Measurements from ENCODE around the gene MAP3K20. TPM values are rescaled to one million over a fixed set of nuclear protein-coding genes. Genes with fewer than 3 reads are reported as not detected.

The MAP3K20 gene
- total and polyA plus RNA-seq, 7 donors: 41.8 to 533 (median 366) TPM

DNA sequence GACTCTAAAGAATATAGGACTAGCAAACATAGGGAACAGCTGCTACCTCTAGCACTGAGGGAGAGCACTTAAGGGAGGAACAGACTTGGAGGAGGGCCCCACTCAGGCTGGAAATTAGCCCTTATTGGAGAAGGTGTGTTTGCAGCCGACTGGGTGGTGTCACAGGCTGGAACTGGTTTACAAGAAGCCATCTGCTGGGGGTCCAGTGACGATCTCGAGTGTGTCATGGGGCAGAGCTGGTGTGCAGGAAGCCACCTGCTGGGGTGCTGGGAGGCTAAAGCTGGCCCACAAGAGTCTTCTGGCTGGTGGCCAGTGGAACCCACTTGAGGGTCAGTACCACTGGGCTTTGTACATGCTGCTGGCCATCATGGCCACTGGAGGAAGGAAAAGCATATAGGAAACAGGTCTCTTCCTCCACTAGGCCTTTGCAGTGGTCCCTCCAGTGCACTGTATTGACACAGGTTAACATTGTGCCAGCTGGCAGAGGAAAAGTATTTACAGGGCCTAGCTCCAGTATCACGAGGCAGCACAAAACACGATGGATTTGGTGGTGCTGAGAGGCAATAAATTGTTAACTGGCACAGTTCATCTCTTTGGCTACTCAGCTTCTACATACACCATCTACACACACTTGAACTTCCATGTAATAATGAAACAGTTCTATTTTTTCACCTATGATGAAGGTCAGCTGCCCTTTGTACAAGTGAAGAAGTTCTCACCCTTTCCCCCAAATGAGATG is 43.6 kb downstream of the MAP3K20 start:
- ATAC-seq (peak; percentile 61 to 81 (median 66)), DNase-seq (peak; percentile 13 to 56)
- TF ChIP-seq, protein P1, sequence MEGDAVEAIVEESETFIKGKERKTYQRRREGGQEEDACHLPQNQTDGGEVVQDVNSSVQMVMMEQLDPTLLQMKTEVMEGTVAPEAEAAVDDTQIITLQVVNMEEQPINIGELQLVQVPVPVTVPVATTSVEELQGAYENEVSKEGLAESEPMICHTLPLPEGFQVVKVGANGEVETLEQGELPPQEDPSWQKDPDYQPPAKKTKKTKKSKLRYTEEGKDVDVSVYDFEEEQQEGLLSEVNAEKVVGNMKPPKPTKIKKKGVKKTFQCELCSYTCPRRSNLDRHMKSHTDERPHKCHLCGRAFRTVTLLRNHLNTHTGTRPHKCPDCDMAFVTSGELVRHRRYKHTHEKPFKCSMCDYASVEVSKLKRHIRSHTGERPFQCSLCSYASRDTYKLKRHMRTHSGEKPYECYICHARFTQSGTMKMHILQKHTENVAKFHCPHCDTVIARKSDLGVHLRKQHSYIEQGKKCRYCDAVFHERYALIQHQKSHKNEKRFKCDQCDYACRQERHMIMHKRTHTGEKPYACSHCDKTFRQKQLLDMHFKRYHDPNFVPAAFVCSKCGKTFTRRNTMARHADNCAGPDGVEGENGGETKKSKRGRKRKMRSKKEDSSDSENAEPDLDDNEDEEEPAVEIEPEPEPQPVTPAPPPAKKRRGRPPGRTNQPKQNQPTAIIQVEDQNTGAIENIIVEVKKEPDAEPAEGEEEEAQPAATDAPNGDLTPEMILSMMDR (IDR thresholded peaks at IDR 0.05): no peak
- 8 to 15% (median 9%) methylated on average over 5 of the region's 5 CpGs for WGBS, 3 donors
- Histone ChIP-seq H3K4me3 (no peak overlapping the region), H3K9me3 (no peaks in the 10 kb centered on the region), H3K27me3 (ENCODE audit: insufficient read depth in 3 of 3, low read length in 2 of 3) (no peaks in the 10 kb centered on the region), H3K27ac (peak overlapping the region; percentile 74), H3K36me3 (ENCODE audit: insufficient read depth in 1 of 2, low read depth in 1 of 2) (peaks cover 2 to 10% of the 10 kb centered on the region in 2 donors), H3K4me1 (peaks cover 81% of the 10 kb centered on the region)
- intact Hi-C loops (cut with DNase I): no loop called here

DNA sequence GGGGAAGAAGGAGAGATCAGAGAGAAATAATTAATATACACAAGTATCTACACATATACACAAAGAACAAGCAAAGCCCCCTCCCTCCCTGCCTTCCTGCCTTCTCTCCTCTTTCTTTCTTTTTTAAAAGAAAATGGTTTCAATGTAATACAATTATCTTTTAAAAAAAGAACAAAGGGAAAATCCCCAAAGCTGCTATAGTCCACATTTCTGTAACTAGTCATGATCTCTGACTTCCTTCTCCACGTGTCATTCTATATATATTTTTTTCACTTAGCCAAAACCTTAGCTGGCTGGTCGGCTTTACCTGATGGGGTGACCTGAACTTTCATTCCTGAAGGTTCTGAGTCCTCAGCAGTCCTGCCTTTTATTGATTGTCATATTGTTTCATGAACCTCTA is 44.3 kb downstream of the MAP3K20 start:
- 28 to 41% (median 38%) methylated on average over 2 of the region's 2 CpGs for WGBS, 3 donors
- no peaks in the 10 kb centered on the region for H3K27me3 ChIP-seq (ENCODE audit: insufficient read depth in 3 of 3, low read length in 2 of 3)
- no peak for DNase-seq
- intact Hi-C loops (cut with DNase I): no loop called here
- H3K4me3 ChIP-seq: no peak overlapping the region
- H3K4me1 ChIP-seq: peaks cover 78% of the 10 kb centered on the region
- TF ChIP-seq, protein P1 (IDR thresholded peaks at IDR 0.05): no peak
- H3K36me3 ChIP-seq (ENCODE audit: insufficient read depth in 1 of 2, low read depth in 1 of 2): peaks cover 2 to 14% of the 10 kb centered on the region in 2 donors
- no peak for ATAC-seq
- no peaks in the 10 kb centered on the region for H3K9me3 ChIP-seq
- H3K27ac ChIP-seq: peak overlapping the region; percentile 74

DNA sequence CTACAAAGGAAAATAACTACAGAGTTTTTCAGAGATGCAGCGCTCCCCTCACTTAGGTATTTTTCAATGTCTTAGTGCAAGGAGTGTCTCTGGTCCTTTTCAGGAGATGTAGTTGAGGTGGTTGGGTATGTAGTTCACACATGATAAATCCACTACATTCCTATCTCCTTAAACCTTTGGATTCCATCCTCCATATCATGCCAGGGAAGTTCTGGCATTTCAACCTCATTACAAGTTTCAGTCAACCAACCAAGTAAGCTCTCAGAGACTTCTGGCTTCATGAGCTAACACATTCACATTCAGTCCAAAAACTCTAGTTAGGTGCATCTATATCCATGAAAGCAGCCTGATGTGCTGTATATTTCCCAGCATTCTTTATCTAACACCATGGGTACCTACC is 47.3 kb downstream of the MAP3K20 start:
- TF ChIP-seq, protein P1 (IDR thresholded peaks at IDR 0.05): no peak
- Histone ChIP-seq H3K27ac (peak overlapping the region; percentile 47), H3K4me3 (no peak overlapping the region), H3K4me1 (peaks cover 51% of the 10 kb centered on the region), H3K27me3 (ENCODE audit: insufficient read depth in 3 of 3, low read length in 2 of 3) (no peaks in the 10 kb centered on the region), H3K9me3 (no peaks in the 10 kb centered on the region), H3K36me3 (ENCODE audit: insufficient read depth in 1 of 2, low read depth in 1 of 2) (peaks cover 2 to 16% of the 10 kb centered on the region in 2 donors)
- DNase-seq (no peak), ATAC-seq (no peak)
- WGBS, 3 donors: 91 to 100% (median 100%) methylated on average over 1 of the region's 1 CpG
- intact Hi-C loops (cut with DNase I): no loop called here

DNA sequence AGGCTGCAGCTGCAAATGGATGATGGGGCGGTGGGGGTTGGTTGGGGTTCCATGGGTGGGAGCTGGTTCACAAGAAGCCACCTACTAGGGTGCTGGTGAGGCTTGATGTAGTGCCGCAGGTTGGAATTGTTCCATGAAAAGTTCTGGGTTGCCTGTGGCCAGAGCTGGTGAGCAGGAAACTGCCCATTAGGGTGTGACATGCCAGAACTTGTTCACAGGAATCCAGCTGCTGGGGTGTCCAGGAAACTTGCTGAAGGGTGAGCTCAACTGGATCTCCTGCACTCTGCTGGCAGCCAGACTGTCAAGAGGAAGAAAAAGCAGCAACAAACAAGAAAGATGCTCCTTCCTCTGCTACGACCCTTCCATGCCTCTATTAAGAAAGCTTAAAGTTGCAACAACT is 48.8 kb downstream of the MAP3K20 start:
- 50 to 55% (median 52%) methylated on average over 3 of the region's 3 CpGs for WGBS, 3 donors
- DNase-seq (no peak), ATAC-seq (peak in 2 of 4 donors; percentile 46 to 54)
- Histone ChIP-seq H3K4me1 (peaks cover 42% of the 10 kb centered on the region), H3K9me3 (no peaks in the 10 kb centered on the region), H3K27ac (peak overlapping the region; percentile 38), H3K4me3 (no peak overlapping the region), H3K27me3 (ENCODE audit: insufficient read depth in 3 of 3, low read length in 2 of 3) (no peaks in the 10 kb centered on the region), H3K36me3 (ENCODE audit: insufficient read depth in 1 of 2, low read depth in 1 of 2) (peaks cover 2 to 16% of the 10 kb centered on the region in 2 donors)
- TF ChIP-seq, protein P1 (IDR thresholded peaks at IDR 0.05): no peak
- intact Hi-C loops (cut with DNase I): no loop called here
